ENCODE data around the gene IFI30.

DNA sequence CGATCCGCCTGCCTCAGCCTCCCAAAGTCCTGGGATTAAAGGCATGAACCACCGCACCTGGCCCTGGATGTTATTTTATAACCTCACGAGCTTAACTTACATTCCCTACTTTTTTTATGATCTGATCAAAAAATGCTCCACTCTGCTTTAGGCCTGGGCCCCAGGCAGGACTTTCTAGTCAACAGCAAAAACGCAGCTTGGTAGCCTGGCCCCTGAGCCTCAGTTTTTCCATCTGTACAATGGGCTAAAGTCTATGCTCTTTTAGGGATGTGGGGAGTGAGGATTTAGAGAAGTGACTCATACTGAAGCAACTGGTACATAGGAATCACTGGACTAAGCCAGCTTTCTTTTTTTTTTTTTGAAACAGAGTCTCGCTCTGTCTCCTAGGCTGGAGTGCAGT lies 32.6 kb upstream of the IFI30 start:
- TF ChIP-seq CTCF (conservative IDR thresholded peaks at IDR 0.05) = no peak
- TF ChIP-seq EZH2 (IDR thresholded peaks at IDR 0.05; ENCODE audit: low read depth) = no peak
